Activated CD8-positive, alpha-beta memory T cell treated with anti-CD3 and anti-CD28 coated beads for 48 hours (primary cell): ENCODE data around the gene PCSK9.

Source experiments
- DNase-seq, 3 experiments: peaks; one replicate each; pipeline ENCODE4 v3.0.0-alpha.2; 2020; ENCODE audit warnings: low read depth in 2 of 3, low spot score in 2 of 3

Gene PCSK9

GRCh38 chr1:55039342-55040082, at the start of gene PCSK9:
TSS of gene PCSK9 (plus strand) at chr1:55039548. CDS start at chr1:55039838, 290 bp downstream.
- DNase-seq = no peak

GRCh38 chr1:54989968-54990810, 49.2 kb upstream of the PCSK9 start:
- DNase-seq = no peak

GRCh38 chr1:54990916-54991315, 48.4 kb upstream of the PCSK9 start:
- no peak for DNase-seq

GRCh38 chr1:54991939-54992338, 47.4 kb upstream of the PCSK9 start:
- DNase-seq = no peak

- no peak for DNase-seq
Measured at GRCh38 chr1:54993140-54993539, 46.2 kb upstream of the PCSK9 start.

GRCh38 chr1:54994355-54994990, 44.9 kb upstream of the PCSK9 start:
- no peak for DNase-seq

GRCh38 chr1:54995013-54995760, 44.2 kb upstream of the PCSK9 start:
- no peak for DNase-seq

- DNase-seq = no peak
Measured at GRCh38 chr1:54995835-54996234, 43.5 kb upstream of the PCSK9 start.

GRCh38 chr1:54996359-54996868, 42.9 kb upstream of the PCSK9 start:
- DNase-seq = peak; percentile 54 to 84 (median 67)

GRCh38 chr1:54996869-54997710, 42.3 kb upstream of the PCSK9 start:
- DNase-seq = no peak

GRCh38 chr1:54997711-54997986, 41.7 kb upstream of the PCSK9 start:
- DNase-seq = no peak

- DNase-seq = no peak
Measured at GRCh38 chr1:54998100-54998499, 41.2 kb upstream of the PCSK9 start.

GRCh38 chr1:54998677-54999076, 40.7 kb upstream of the PCSK9 start, which contains the start of gene BSND:
TSS of gene BSND (plus strand) at chr1:54998933. CDS start at chr1:54999187, 254 bp downstream.
- DNase-seq = no peak

- DNase-seq = no peak
Measured at GRCh38 chr1:55000110-55001085, 39.0 kb upstream of the PCSK9 start.

GRCh38 chr1:55001311-55001710, 38.0 kb upstream of the PCSK9 start:
- no peak for DNase-seq

- DNase-seq = no peak
Measured at GRCh38 chr1:55002686-55003085, 36.7 kb upstream of the PCSK9 start.

- no peak for DNase-seq
Measured at GRCh38 chr1:55005351-55006140, 33.8 kb upstream of the PCSK9 start.

GRCh38 chr1:55006931-55007330, 32.4 kb upstream of the PCSK9 start:
- no peak for DNase-seq
